ENCODE data around the gene FAM110D. TPM values are rescaled to one million over a fixed set of nuclear protein-coding genes. Genes with fewer than 3 reads are reported as not detected.

FAM110D gene
- total RNA-seq, 4 donors from 2014 or later: 3.5 to 15.6 (median 6.8) TPM

- intact Hi-C loops (cut with DNase I): no loop called here
- H3K27me3 ChIP-seq: no peaks in the 10 kb centered on the region
- WGBS, 2 donors: 90 to 94% methylated on average over 5 of the region's 5 CpGs
- no peaks in the 10 kb centered on the region for H3K36me3 ChIP-seq
- DNase-seq: no peak
- H3K4me1 ChIP-seq: peaks cover 15 to 32% of the 10 kb centered on the region in 2 donors
- H3K9me3 ChIP-seq: no peaks in the 10 kb centered on the region
- H3K27ac ChIP-seq: no peak overlapping the region
- no peak for TF ChIP-seq CTCF (IDR thresholded peaks at IDR 0.05)
- TF ChIP-seq POLR2A (IDR thresholded peaks at IDR 0.05): no peak
- no peak overlapping the region for H3K4me3 ChIP-seq (replicated peaks in 1 of 3)
These were observed 26.6 kb upstream of the FAM110D start for GRCh38 chr1:26132128-26132833.

GRCh38 chr1:26132834-26133167 is 26.1 kb upstream of the FAM110D start:
- no peak for DNase-seq
- Histone ChIP-seq H3K4me3 (replicated peaks in 1 of 3) (no peak overlapping the region), H3K9me3 (no peaks in the 10 kb centered on the region), H3K27me3 (no peaks in the 10 kb centered on the region), H3K27ac (no peak overlapping the region), H3K36me3 (no peaks in the 10 kb centered on the region), H3K4me1 (peaks cover 14 to 28% of the 10 kb centered on the region in 2 donors)
- WGBS, 2 donors: 95 to 100% methylated on average over 2 of the region's 2 CpGs
- intact Hi-C loops (cut with DNase I): no loop called here
- TF ChIP-seq POLR2A (IDR thresholded peaks at IDR 0.05) (no peak), CTCF (IDR thresholded peaks at IDR 0.05) (no peak)

- no peaks in the 10 kb centered on the region for H3K27me3 ChIP-seq
These were observed 24.4 kb upstream of the FAM110D start for GRCh38 chr1:26134466-26134865.

GRCh38 chr1:26138974-26139558 is 19.8 kb upstream of the FAM110D start:
- Histone ChIP-seq H3K4me3 (replicated peaks in 1 of 3) (no peak overlapping the region), H3K36me3 (no peaks in the 10 kb centered on the region), H3K27me3 (no peaks in the 10 kb centered on the region), H3K27ac (peak overlapping the region; percentile 41 to 74 (median 72)), H3K4me1 (peaks cover 23 to 25% of the 10 kb centered on the region in 2 donors), H3K9me3 (no peaks in the 10 kb centered on the region)
- 20 to 21% methylated on average over 3 of the region's 3 CpGs for WGBS, 2 donors
- TF ChIP-seq POLR2A (IDR thresholded peaks at IDR 0.05) (peak in 1 of 2 donors; percentile 11), CTCF (IDR thresholded peaks at IDR 0.05) (no peak)
- peak; percentile 66 to 74 for DNase-seq
- intact Hi-C loops (cut with DNase I): no loop called here

More at GRCh38 chr1:26134466-26134865, 24.4 kb upstream of the FAM110D start:
- H3K27ac ChIP-seq: no peak overlapping the region
- H3K4me3 ChIP-seq (replicated peaks in 1 of 3): no peak overlapping the region
- DNase-seq: no peak
- no peaks in the 10 kb centered on the region for H3K9me3 ChIP-seq
- 88 to 93% methylated on average over 3 of the region's 3 CpGs for WGBS, 2 donors
- intact Hi-C loops (cut with DNase I): no loop called here
- H3K4me1 ChIP-seq: peaks cover 8 to 25% of the 10 kb centered on the region in 2 donors
- no peak for TF ChIP-seq POLR2A (IDR thresholded peaks at IDR 0.05)
- no peak for TF ChIP-seq CTCF (IDR thresholded peaks at IDR 0.05)
- H3K36me3 ChIP-seq: no peaks in the 10 kb centered on the region

- no peak overlapping the region for H3K27ac ChIP-seq
- no peaks in the 10 kb centered on the region for H3K36me3 ChIP-seq
- H3K4me1 ChIP-seq: peaks cover 23 to 25% of the 10 kb centered on the region in 2 donors
- no peak for DNase-seq
- H3K4me3 ChIP-seq (replicated peaks in 1 of 3): no peak overlapping the region
- no peaks in the 10 kb centered on the region for H3K27me3 ChIP-seq
- intact Hi-C loops (cut with DNase I): loop anchor here (10.0 kb wide), 1 partner anchor 107 kb away; no protein-coding TSS in a partner anchor
- WGBS, 2 donors: 89 to 92% methylated on average over 8 of the region's 8 CpGs
- no peak for TF ChIP-seq CTCF (IDR thresholded peaks at IDR 0.05)
- no peak for TF ChIP-seq POLR2A (IDR thresholded peaks at IDR 0.05)
- H3K9me3 ChIP-seq: no peaks in the 10 kb centered on the region
These were observed 16.7 kb upstream of the FAM110D start for GRCh38 chr1:26142159-26142558.

All from thyroid gland (tissue), 4 donors.